ENCODE measurements around the gene PTPRD.

DNA sequence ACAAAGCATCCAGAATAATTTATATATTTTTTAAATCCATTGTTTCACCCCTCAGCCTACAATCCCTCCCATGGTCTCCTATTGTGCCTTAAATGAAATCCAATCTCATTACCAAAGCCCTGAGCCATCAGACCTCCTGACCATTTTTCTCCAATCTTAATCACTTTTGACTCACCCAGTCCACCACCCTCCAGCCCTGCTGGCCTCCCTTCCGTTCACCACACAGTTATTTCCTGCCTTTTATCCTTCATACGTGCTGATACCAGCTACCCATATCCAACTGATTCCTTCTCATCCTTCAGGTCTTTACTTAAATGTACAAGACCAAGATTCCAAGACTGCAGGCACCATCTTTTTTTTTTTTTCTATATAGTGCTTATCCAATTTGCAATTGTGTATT is 1786.5 kb downstream of the PTPRD start:
- TF ChIP-seq, protein P1, sequence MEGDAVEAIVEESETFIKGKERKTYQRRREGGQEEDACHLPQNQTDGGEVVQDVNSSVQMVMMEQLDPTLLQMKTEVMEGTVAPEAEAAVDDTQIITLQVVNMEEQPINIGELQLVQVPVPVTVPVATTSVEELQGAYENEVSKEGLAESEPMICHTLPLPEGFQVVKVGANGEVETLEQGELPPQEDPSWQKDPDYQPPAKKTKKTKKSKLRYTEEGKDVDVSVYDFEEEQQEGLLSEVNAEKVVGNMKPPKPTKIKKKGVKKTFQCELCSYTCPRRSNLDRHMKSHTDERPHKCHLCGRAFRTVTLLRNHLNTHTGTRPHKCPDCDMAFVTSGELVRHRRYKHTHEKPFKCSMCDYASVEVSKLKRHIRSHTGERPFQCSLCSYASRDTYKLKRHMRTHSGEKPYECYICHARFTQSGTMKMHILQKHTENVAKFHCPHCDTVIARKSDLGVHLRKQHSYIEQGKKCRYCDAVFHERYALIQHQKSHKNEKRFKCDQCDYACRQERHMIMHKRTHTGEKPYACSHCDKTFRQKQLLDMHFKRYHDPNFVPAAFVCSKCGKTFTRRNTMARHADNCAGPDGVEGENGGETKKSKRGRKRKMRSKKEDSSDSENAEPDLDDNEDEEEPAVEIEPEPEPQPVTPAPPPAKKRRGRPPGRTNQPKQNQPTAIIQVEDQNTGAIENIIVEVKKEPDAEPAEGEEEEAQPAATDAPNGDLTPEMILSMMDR (tag by site-specific recombination; IDR thresholded peaks at IDR 0.05): no peak
- TF ChIP-seq YY1 (tag by site-specific recombination; IDR thresholded peaks at IDR 0.05): no peak
- TF ChIP-seq, protein P2, sequence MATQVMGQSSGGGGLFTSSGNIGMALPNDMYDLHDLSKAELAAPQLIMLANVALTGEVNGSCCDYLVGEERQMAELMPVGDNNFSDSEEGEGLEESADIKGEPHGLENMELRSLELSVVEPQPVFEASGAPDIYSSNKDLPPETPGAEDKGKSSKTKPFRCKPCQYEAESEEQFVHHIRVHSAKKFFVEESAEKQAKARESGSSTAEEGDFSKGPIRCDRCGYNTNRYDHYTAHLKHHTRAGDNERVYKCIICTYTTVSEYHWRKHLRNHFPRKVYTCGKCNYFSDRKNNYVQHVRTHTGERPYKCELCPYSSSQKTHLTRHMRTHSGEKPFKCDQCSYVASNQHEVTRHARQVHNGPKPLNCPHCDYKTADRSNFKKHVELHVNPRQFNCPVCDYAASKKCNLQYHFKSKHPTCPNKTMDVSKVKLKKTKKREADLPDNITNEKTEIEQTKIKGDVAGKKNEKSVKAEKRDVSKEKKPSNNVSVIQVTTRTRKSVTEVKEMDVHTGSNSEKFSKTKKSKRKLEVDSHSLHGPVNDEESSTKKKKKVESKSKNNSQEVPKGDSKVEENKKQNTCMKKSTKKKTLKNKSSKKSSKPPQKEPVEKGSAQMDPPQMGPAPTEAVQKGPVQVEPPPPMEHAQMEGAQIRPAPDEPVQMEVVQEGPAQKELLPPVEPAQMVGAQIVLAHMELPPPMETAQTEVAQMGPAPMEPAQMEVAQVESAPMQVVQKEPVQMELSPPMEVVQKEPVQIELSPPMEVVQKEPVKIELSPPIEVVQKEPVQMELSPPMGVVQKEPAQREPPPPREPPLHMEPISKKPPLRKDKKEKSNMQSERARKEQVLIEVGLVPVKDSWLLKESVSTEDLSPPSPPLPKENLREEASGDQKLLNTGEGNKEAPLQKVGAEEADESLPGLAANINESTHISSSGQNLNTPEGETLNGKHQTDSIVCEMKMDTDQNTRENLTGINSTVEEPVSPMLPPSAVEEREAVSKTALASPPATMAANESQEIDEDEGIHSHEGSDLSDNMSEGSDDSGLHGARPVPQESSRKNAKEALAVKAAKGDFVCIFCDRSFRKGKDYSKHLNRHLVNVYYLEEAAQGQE (tag by site-specific recombination; IDR thresholded peaks at IDR 0.05): no peak
- TF ChIP-seq, protein P3, sequence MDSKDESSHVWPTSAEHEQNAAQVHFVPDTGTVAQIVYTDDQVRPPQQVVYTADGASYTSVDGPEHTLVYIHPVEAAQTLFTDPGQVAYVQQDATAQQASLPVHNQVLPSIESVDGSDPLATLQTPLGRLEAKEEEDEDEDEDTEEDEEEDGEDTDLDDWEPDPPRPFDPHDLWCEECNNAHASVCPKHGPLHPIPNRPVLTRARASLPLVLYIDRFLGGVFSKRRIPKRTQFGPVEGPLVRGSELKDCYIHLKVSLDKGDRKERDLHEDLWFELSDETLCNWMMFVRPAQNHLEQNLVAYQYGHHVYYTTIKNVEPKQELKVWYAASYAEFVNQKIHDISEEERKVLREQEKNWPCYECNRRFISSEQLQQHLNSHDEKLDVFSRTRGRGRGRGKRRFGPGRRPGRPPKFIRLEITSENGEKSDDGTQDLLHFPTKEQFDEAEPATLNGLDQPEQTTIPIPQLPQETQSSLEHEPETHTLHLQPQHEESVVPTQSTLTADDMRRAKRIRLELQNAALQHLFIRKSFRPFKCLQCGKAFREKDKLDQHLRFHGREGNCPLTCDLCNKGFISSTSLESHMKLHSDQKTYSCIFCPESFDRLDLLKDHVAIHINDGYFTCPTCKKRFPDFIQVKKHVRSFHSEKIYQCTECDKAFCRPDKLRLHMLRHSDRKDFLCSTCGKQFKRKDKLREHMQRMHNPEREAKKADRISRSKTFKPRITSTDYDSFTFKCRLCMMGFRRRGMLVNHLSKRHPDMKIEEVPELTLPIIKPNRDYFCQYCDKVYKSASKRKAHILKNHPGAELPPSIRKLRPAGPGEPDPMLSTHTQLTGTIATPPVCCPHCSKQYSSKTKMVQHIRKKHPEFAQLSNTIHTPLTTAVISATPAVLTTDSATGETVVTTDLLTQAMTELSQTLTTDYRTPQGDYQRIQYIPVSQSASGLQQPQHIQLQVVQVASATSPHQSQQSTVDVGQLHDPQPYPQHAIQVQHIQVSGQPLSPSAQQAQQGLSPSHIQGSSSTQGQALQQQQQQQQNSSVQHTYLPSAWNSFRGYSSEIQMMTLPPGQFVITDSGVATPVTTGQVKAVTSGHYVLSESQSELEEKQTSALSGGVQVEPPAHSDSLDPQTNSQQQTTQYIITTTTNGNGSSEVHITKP (tag by site-specific recombination; IDR thresholded peaks at IDR 0.05): no peak
- no peak for TF ChIP-seq ZNF138 (tag by site-specific recombination; IDR thresholded peaks at IDR 0.05; ENCODE audit: borderline replicate concordance)
- TF ChIP-seq ZBTB21 (tag by site-specific recombination; IDR thresholded peaks at IDR 0.05): no peak
